Vagina (tissue), 2 donors: ENCODE measurements around the gene BASP1. TPM values are rescaled to one million over a fixed set of nuclear protein-coding genes. Genes with fewer than 3 reads are reported as not detected.

Experiments
- DNase-seq, 2 donors: peaks; one replicate each; pipeline ENCODE4 v3.0.0-alpha.2; 2017; ENCODE audit errors: extremely low spot score in 2 of 2
- H3K27ac ChIP-seq: fragments of 200-600 bp; sonication (generic); one replicate; pipeline ENCODE4 v1.5.1; 2019
- H3K27me3 ChIP-seq: fragments of 200-600 bp; sonication (generic); one replicate; pipeline ENCODE4 v1.5.1; 2019
- H3K36me3 ChIP-seq, 2 donors: fragments of 200-600 bp; sonication (generic); one replicate each; pipeline ENCODE4 v1.5.1; 2017 to 2019
- H3K4me1 ChIP-seq: fragments of 200-600 bp; sonication (generic); one replicate; pipeline ENCODE4 v1.5.1; 2019
- H3K4me3 ChIP-seq, 2 donors: fragments of 200-600 bp; sonication (generic); 1 replicate in 1 of 2; 2 replicates in 1 of 2; pipeline ENCODE4 v1.5.1; 2016 to 2019
- H3K9me3 ChIP-seq: fragments of 200-600 bp; sonication (generic); one replicate; pipeline ENCODE4 v1.5.1; 2019
- POLR2A ChIP-seq, 2 donors: fragments of 450-650 bp; IDR thresholded peaks; one replicate each; pipeline ENCODE4 v1.6.1; 2017; ENCODE audit warnings: antibody characterized with exemption in 2 of 2, mild to moderate bottlenecking in 2 of 2, moderate library complexity in 2 of 2
- POLR2AphosphoS5 ChIP-seq, 2 donors: sonication (generic); formaldehyde crosslinking; IDR thresholded peaks; one replicate each; pipeline ENCODE4 v1.9.0; 2017; ENCODE audit warnings: antibody characterized with exemption in 2 of 2, mild to moderate bottlenecking in 2 of 2, low read depth in 1 of 2; ENCODE audit not compliant: insufficient read depth in 1 of 2
- intact Hi-C: fragments of 100-400 bp; cut with DNase I; formaldehyde crosslinking; loops from one replicate; pipeline ENCODE4 v1.15.1; 2023
- total RNA-seq: library from RNA; depleted of rRNA; stranded (reverse); fragments of >200 nt; gene quantifications from one replicate; pipeline ENCODE4 v1.2.3, GENCODE V29; 2016
- TF ChIP-seq, protein P1 (sequence below), 3 experiments: fragments of 450-650 bp in 2 of 3; fragments of 200-600 bp in 1 of 3; sonication (generic) in 1 of 3; IDR thresholded peaks; one replicate each; pipeline ENCODE4 v1.5.1; 2017 to 2019; ENCODE audit warnings: antibody characterized with exemption in 3 of 3, mild to moderate bottlenecking in 2 of 3, moderate library complexity in 2 of 3

Gene BASP1, protein sequence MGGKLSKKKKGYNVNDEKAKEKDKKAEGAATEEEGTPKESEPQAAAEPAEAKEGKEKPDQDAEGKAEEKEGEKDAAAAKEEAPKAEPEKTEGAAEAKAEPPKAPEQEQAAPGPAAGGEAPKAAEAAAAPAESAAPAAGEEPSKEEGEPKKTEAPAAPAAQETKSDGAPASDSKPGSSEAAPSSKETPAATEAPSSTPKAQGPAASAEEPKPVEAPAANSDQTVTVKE
- total RNA-seq, result 46.4 TPM

DNA sequence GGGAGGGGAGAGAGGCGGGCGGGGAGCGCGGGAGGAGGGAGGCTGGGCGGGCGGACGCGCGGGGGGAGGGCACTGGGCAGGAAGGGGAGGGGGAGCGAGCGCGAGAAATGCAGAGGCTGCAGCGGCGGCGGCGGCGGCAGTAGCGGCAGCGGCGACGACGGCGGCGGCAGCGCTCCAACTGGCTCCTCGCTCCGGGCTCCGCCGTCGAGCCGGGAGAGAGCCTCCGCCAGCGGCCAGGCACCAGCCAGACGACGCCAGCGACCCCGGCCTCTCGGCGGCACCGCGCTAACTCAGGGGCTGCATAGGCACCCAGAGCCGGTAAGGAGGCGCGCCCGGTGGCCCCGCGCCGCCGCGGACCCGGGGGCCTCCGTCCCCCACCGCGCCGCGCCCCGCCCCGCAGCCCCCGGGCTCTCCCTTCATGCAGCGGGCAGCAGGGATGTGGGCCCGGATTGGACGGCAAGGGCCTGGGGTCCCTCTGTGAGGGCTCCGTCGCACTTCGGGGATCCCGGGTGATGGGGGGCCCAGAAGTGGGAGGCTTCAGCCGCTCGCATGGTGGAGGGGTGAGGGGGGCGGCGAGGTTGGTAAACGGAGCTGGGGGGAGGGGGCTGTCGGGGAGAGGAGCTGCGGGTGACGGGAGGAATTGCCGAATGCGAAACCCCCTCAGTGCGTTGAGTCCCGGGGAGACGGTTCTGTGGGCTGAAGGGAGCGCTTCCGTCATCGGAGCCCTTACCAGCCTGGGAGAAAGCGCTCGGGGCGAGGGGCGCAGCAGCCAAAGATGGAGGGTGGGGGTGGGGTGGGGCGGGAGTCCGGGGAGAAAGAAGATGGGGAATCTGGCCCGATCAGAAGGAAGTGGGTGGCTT is at the start of gene BASP1:
Gene BASP1, plus strand, starts transcription at position 139 of the 860 bp plus-strand sequence. CDS start 57,586 bp downstream, outside the sequence.
- Histone ChIP-seq H3K4me3 (peak within 1 kb of the TSS; percentile 63 to 68), H3K27me3 (no peaks in the 10 kb centered on the region), H3K9me3 (no peaks in the 10 kb centered on the region), H3K36me3 (no peaks in the 10 kb centered on the region), H3K4me1 (peaks cover 16% of the 10 kb centered on the region), H3K27ac (peak within 1 kb of the TSS; percentile 77)
- TF ChIP-seq, protein P1, sequence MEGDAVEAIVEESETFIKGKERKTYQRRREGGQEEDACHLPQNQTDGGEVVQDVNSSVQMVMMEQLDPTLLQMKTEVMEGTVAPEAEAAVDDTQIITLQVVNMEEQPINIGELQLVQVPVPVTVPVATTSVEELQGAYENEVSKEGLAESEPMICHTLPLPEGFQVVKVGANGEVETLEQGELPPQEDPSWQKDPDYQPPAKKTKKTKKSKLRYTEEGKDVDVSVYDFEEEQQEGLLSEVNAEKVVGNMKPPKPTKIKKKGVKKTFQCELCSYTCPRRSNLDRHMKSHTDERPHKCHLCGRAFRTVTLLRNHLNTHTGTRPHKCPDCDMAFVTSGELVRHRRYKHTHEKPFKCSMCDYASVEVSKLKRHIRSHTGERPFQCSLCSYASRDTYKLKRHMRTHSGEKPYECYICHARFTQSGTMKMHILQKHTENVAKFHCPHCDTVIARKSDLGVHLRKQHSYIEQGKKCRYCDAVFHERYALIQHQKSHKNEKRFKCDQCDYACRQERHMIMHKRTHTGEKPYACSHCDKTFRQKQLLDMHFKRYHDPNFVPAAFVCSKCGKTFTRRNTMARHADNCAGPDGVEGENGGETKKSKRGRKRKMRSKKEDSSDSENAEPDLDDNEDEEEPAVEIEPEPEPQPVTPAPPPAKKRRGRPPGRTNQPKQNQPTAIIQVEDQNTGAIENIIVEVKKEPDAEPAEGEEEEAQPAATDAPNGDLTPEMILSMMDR (IDR thresholded peaks at IDR 0.05), result no peak
- TF ChIP-seq POLR2AphosphoS5 (IDR thresholded peaks at IDR 0.05; ENCODE audit: insufficient read depth in 1 of 2, low read depth in 1 of 2), result no peak
- peak in 1 of 2 donors; percentile 39 for TF ChIP-seq POLR2A (IDR thresholded peaks at IDR 0.05)
- intact Hi-C loops, result loop anchor here (5.0 kb wide), 1 partner anchor 1090 kb away; no protein-coding TSS in a partner anchor
- DNase-seq, result no peak

DNA sequence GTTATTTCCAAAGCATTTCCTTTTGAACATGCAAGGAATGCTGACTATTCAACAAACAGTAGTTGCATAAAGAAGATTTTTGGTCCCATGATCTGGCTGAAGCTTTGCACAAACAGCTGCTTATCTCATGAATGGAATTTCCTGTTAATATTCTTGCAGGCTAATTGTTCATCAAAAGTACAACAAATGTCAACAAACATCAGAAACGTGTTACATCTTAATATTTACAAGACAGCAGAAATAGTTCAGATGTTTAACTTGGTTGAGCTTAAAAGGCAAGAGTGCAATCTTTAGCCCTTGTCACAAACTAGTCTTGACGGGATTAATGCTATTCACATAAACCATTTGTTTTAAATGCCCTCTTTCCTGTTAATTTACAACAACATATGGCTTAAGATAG is 47.9 kb upstream of the BASP1 start:
- intact Hi-C loops, result no loop called here
- DNase-seq, result no peak
- Histone ChIP-seq H3K27ac (no peak overlapping the region), H3K36me3 (no peaks in the 10 kb centered on the region), H3K4me1 (peaks cover 6% of the 10 kb centered on the region), H3K27me3 (no peaks in the 10 kb centered on the region), H3K4me3 (no peak overlapping the region), H3K9me3 (no peaks in the 10 kb centered on the region)
- TF ChIP-seq POLR2A (IDR thresholded peaks at IDR 0.05) (no peak), POLR2AphosphoS5 (IDR thresholded peaks at IDR 0.05; ENCODE audit: insufficient read depth in 1 of 2, low read depth in 1 of 2) (no peak)
- TF ChIP-seq, protein P1 (IDR thresholded peaks at IDR 0.05), result no peak

DNA sequence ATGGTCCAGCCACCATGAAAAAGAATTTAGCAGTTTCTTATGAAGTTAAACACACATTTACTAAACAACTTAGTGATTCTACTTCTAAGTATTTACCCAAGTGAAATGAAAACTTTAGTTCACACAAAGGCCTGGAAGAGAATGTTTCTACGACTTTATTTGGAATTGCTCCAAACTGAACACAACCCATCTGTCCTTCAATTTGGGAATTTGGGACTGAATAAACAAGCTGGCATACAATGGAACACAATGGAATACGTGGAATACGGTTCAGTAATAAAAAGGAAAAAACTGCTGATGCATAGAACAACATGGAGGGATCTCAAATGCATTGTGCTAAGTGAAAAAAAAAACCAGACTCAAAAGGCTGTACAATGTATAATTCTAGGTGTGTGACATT is 44.6 kb upstream of the BASP1 start:
- Histone ChIP-seq H3K27me3 (no peaks in the 10 kb centered on the region), H3K9me3 (no peaks in the 10 kb centered on the region), H3K27ac (no peak overlapping the region), H3K4me1 (peaks cover 6% of the 10 kb centered on the region), H3K36me3 (no peaks in the 10 kb centered on the region), H3K4me3 (no peak overlapping the region)
- TF ChIP-seq POLR2AphosphoS5 (IDR thresholded peaks at IDR 0.05; ENCODE audit: insufficient read depth in 1 of 2, low read depth in 1 of 2) (no peak), POLR2A (IDR thresholded peaks at IDR 0.05) (no peak)
- TF ChIP-seq, protein P1 (IDR thresholded peaks at IDR 0.05), result no peak
- no peak for DNase-seq
- intact Hi-C loops, result no loop called here

DNA sequence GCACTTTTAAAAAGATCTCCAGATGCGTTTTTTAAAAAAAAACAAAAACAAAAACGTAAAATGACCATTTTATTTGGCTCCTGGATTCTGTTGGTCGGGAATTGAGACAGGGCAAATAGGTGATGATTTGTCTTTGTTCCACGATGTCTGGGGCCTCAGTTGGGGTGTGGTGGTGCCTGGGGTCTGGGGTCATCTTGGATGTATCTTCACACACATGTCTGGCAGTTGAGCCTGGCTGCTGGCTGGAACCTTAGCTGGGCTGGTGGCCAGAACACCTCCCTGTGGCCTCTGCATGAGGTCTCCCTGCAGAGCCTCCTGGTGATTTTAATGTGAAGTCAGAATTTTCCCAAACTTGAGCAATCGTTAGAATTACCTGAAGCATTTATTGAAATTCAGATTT is 42.5 kb upstream of the BASP1 start:
- no peak for DNase-seq
- Histone ChIP-seq H3K4me3 (no peak overlapping the region), H3K27me3 (no peaks in the 10 kb centered on the region), H3K27ac (no peak overlapping the region), H3K36me3 (no peaks in the 10 kb centered on the region), H3K9me3 (no peaks in the 10 kb centered on the region), H3K4me1 (peaks cover under 1% of the 10 kb centered on the region)
- intact Hi-C loops, result no loop called here
- TF ChIP-seq POLR2A (IDR thresholded peaks at IDR 0.05), result no peak

DNA sequence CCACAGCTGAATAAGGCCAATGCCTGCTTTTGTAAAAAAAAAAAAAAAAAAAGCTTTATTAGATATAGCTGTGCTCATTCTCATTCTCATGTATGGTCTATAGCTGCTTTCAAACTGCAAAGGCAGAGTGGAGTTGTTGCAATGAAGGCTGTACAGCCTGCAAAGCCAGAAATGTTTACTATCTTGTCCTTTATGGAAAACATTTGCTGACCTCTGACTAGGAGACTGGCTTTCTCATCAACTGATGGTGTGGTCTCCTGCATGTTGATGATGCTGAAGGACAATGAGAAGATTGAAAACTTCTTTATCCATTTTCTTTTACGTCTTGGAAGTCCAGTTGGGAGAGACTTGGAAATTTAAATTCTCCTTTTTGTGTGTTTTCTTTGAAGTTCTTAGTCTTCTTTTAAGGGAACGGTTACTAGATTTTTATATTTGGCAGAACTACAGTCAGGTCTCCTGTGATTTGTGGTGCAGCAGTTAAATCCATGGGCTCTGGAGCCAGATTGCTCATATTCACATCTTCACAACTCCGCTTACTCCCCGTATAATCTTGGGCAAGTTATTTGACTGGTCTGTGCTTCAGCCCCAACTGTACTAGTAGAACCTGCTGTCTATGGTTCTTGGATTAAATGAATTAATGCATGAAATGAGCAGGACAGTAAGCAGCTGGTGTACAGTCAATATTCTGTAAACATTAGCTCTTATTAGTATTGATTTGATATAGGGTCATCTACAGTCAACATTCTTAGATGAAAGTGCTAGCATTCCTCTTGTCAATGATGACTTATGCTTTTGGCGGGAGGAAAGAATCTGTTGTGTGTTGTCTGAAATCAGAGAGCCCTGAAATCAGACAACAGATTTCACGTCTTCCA is 39.7 kb upstream of the BASP1 start:
- Histone ChIP-seq H3K27me3 (no peaks in the 10 kb centered on the region), H3K4me3 (no peak overlapping the region), H3K4me1 (no peaks in the 10 kb centered on the region), H3K27ac (no peak overlapping the region), H3K36me3 (no peaks in the 10 kb centered on the region), H3K9me3 (no peaks in the 10 kb centered on the region)
- intact Hi-C loops, result no loop called here
- DNase-seq, result no peak
- TF ChIP-seq, protein P1 (IDR thresholded peaks at IDR 0.05), result no peak
- TF ChIP-seq POLR2AphosphoS5 (IDR thresholded peaks at IDR 0.05; ENCODE audit: insufficient read depth in 1 of 2, low read depth in 1 of 2) (no peak), POLR2A (IDR thresholded peaks at IDR 0.05) (no peak)
